Spleen (tissue), 11 donors: ENCODE results near the gene EIF1AD. TPM values are rescaled to one million over a fixed set of nuclear protein-coding genes. Genes with fewer than 3 reads are reported as not detected.

Source experiments
- DNase-seq: peaks from one replicate; pipeline ENCODE4 v3.0.0-alpha.2; 2020
- H3K27ac ChIP-seq, 8 donors: fragments of 200-600 bp; sonication (generic) in 7 of 8; 1 replicate in 4 of 8; 2 replicates in 4 of 8; pipeline versions ENCODE4 v1.5.0 to v1.8.0; 2016 to 2021; ENCODE audit warnings: inconsistent platforms in 4 of 8, mild to moderate bottlenecking in 4 of 8, moderate library complexity in 1 of 8
- H3K27me3 ChIP-seq, 7 donors: fragments of 200-600 bp; sonication (generic) in 6 of 7; replicated peaks in 1 of 7; 1 replicate in 4 of 7; 2 replicates in 3 of 7; pipeline versions ENCODE4 v1.5.0 to v1.8.0; 2016 to 2021; ENCODE audit warnings: inconsistent platforms in 3 of 7, mild to moderate bottlenecking in 1 of 7
- H3K36me3 ChIP-seq, 6 donors: fragments of 200-600 bp; sonication (generic) in 5 of 6; 1 replicate in 4 of 6; 2 replicates in 2 of 6; pipeline versions ENCODE4 v1.5.0 to v1.8.0; 2016 to 2021; ENCODE audit warnings: inconsistent platforms in 2 of 6
- H3K4me1 ChIP-seq, 6 donors: fragments of 200-600 bp; sonication (generic) in 5 of 6; 1 replicate in 3 of 6; 2 replicates in 3 of 6; pipeline versions ENCODE4 v1.5.0 to v1.8.0; 2016 to 2021; ENCODE audit warnings: inconsistent platforms in 3 of 6
- H3K4me3 ChIP-seq, 8 donors: fragments of 200-600 bp; sonication (generic) in 7 of 8; 1 replicate in 4 of 8; 2 replicates in 4 of 8; pipeline versions ENCODE4 v1.5.0 to v1.8.0; 2016 to 2021; ENCODE audit warnings: inconsistent platforms in 4 of 8, mild to moderate bottlenecking in 4 of 8, moderate library complexity in 2 of 8
- H3K9me3 ChIP-seq, 8 donors: fragments of 200-600 bp; sonication (generic) in 7 of 8; 1 replicate in 4 of 8; 2 replicates in 4 of 8; pipeline versions ENCODE4 v1.5.0 to v1.8.0; 2016 to 2021; ENCODE audit warnings: inconsistent platforms in 4 of 8
- POLR2A ChIP-seq, 3 donors: fragments of 450-650 bp; IDR thresholded peaks; one replicate each; pipeline ENCODE4 v1.5.1; 2017; ENCODE audit warnings: antibody characterized with exemption in 3 of 3, mild to moderate bottlenecking in 1 of 3
- POLR2AphosphoS5 ChIP-seq, 3 donors: sonication (generic); formaldehyde crosslinking; IDR thresholded peaks; one replicate each; pipeline ENCODE4 v1.5.1; 2017; ENCODE audit warnings: antibody characterized with exemption in 3 of 3
- WGBS, 5 donors: extraction: QIAGEN DNeasy Blood & Tissue Kit in 3 of 5; methylation state at CpG; one replicate each; pipeline versions ENCODE4 v1.1.5 to v1.1.7; 2013 to 2018; 5-methylcytosine and 5-hydroxymethylcytosine counted together
- intact Hi-C: fragments of 100-400 bp; cut with DNase I; formaldehyde crosslinking; loops from one replicate; pipeline ENCODE4 v1.15.0; 2023; ENCODE audit warnings: low total_unique reads
- polyA plus RNA-seq, 3 donors: library from polyadenylated mRNA; stranded (reverse); fragments of 200-250 nt; gene quantifications; one replicate each; pipeline ENCODE4 v1.2.1, GENCODE V29; 2013
- total RNA-seq, 7 donors: library from RNA; depleted of rRNA in 3 of 7; stranded (reverse); fragments of >200 nt in 3 of 7; fragmentation: NEBNext Ultra II Directional in 4 of 7; extraction: Animal tissue kit (Norgen Biotek cat#: 25700) in 4 of 7; gene quantifications; one replicate each; pipeline versions ENCODE4 v1.1.0 to v1.2.1, GENCODE V29; 2016 to 2021
- TF ChIP-seq, protein P1 (sequence below), 11 experiments: fragments of 200-600 bp in 7 of 11; fragments of 450-650 bp in 4 of 11; sonication (generic) in 4 of 11; IDR thresholded peaks in 8 of 11; conservative IDR thresholded peaks in 3 of 11; 1 replicate in 7 of 11; 2 replicates in 4 of 11; pipeline versions ENCODE4 v1.4.0 to v1.8.0; 2016 to 2021; ENCODE audit warnings: antibody characterized with exemption in 11 of 11, inconsistent platforms in 4 of 11, mild to moderate bottlenecking in 1 of 11
- donor health status: healthy with polysubstance abuse.
- donor health status: DM: no; HTN: no; CAD: no; lungs with moderate emphysema.
- donor health status: DM: no; HTN: no; CAD: no.
- donor health status: Bipolar disorder and iron deficiency.
- donor health status: healthy.
- donor health status: DM: no; HTN: no; CAD: no.
- donor health status: DM: yes; HTN: yes; CAD: no.

EIF1AD gene
- total and polyA plus RNA-seq, 10 donors, result 14.3 to 39.2 (median 29.5) TPM

DNA sequence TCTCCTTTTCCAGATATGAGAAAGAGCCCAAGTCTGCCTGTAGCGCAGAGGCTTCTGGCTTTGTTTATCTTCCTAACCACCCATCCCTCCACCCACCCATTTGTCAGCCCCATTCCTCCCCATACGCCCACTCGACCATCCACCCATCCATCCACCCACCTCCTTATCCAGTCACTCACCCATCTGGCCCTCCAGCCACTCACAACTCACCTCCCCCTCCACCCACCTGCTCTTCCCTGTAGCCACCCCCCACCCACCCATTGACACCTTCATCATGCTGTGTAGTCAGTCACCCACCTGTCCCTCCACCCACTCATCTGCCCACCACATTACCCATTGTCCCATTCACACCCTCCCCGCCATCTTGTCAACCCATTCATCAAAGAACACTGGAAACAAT, 15.4 kb upstream of the EIF1AD start:
- intact Hi-C loops, result no loop called here
- H3K27me3 ChIP-seq, result peaks cover 3 to 25% (median 9%) of the 10 kb centered on the region in 7 donors
- no peaks in the 10 kb centered on the region for H3K36me3 ChIP-seq
- no peak overlapping the region for H3K27ac ChIP-seq
- H3K4me1 ChIP-seq, result peaks cover under 1 to 41% (median 13%) of the 10 kb centered on the region in 6 donors
- 73 to 88% (median 86%) methylated on average over 4 of the region's 4 CpGs for WGBS, 5 donors
- no peak overlapping the region for H3K4me3 ChIP-seq
- no peaks in the 10 kb centered on the region for H3K9me3 ChIP-seq
- DNase-seq, result no peak
- TF ChIP-seq, protein P1, sequence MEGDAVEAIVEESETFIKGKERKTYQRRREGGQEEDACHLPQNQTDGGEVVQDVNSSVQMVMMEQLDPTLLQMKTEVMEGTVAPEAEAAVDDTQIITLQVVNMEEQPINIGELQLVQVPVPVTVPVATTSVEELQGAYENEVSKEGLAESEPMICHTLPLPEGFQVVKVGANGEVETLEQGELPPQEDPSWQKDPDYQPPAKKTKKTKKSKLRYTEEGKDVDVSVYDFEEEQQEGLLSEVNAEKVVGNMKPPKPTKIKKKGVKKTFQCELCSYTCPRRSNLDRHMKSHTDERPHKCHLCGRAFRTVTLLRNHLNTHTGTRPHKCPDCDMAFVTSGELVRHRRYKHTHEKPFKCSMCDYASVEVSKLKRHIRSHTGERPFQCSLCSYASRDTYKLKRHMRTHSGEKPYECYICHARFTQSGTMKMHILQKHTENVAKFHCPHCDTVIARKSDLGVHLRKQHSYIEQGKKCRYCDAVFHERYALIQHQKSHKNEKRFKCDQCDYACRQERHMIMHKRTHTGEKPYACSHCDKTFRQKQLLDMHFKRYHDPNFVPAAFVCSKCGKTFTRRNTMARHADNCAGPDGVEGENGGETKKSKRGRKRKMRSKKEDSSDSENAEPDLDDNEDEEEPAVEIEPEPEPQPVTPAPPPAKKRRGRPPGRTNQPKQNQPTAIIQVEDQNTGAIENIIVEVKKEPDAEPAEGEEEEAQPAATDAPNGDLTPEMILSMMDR (IDR thresholded peaks at IDR 0.05 in 8 of 11, conservative IDR thresholded peaks at IDR 0.05 in 3 of 11), result no peak
- TF ChIP-seq POLR2AphosphoS5 (IDR thresholded peaks at IDR 0.05), result no peak

DNA sequence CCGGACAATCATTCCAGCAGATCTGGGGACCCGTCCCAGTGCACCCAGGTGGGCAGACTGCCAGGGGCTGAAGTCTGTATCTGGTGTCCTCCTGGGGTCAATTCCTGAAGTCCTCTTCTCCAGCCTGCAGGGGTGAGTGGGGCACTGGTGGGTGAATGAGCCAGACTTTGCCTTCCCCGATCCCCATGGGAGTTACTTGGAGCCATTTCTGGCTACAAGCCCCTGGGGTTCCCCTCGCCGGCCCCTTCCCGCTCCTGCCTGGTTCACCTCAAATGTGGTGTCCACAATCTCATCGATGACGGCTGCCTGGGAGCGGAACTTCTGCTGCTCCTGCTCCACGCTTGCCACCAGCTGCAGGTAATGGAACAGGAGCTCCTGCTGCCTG, 14.8 kb upstream of the EIF1AD start:
- no peak for DNase-seq
- WGBS, 5 donors, result 90 to 95% (median 91%) methylated on average over 10 of the region's 10 CpGs
- Histone ChIP-seq H3K4me3 (no peak overlapping the region), H3K36me3 (no peaks in the 10 kb centered on the region), H3K9me3 (no peaks in the 10 kb centered on the region), H3K27ac (no peak overlapping the region), H3K4me1 (peaks cover 1 to 41% (median 13%) of the 10 kb centered on the region in 6 donors), H3K27me3 (peaks cover 4 to 30% (median 14%) of the 10 kb centered on the region in 7 donors)
- TF ChIP-seq POLR2AphosphoS5 (IDR thresholded peaks at IDR 0.05) (no peak), POLR2A (IDR thresholded peaks at IDR 0.05) (no peak)
- TF ChIP-seq, protein P1 (IDR thresholded peaks at IDR 0.05 in 8 of 11, conservative IDR thresholded peaks at IDR 0.05 in 3 of 11), result no peak
- intact Hi-C loops, result no loop called here

DNA sequence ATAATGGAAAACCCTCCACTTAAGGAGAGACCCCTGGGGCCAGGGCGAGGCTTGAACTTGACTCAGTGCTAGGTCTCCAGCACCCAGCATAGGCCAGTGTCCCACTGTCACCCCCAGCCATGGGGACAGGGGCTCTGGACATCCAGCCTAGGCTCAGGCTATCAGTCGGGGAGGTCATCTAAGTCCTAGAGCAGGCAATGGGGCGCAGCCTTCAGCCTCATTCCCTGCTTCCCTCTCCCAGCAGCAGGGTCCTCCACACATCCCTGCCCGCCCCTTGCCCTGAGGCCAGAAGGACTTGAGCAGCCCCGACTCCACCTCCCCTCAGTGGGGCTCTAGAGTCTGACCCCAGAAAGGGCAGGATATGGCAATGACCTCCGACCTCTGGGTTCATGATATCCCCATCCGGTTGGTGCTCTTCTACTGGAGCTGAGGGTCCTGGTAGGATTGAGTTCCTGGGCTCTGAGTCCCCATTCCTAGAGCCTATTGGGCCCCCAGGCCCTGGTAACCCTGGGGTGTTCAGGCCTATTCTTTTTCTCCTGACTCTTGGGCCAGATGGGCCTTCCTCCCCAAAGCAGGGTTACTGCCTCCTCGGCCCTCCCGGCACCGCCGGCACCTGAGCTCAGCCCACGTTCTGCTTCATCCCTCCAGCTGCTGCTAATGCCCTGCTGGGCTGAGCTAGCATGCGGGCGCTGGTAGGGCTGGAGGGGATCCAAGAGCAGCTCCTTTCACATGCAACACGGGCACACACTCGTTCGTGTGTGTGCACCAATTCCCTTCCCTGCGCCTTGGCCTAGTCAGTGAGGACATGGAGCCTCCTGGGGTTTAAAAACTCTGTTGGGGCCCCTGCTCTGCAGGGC, 14.2 kb upstream of the EIF1AD start:
- 83 to 91% (median 87%) methylated on average over 15 to 18 of the region's 18 CpGs for WGBS, 5 donors

DNA sequence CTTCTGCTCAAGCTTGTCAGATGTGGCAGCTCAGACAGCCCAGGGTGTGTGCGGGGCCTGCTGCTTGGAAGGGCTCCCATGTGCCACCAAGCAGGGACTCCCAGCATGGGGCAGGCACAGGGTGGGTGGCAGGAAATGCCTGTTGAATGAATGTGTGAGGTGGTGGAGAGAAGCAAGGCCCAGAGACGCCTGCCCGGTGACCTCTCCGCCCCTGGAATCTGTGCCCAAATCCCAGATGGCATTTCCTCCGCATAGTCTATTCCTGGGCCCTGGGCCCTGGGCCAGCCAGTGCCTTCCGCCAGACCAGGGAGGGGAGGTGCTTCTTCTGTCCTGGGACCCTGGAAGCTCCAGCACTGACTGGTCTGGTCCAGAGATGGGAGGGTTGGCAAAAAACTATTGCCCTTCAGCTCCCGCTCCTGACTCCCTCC, 13.5 kb upstream of the EIF1AD start:
- Histone ChIP-seq H3K27me3 (peaks cover 6 to 37% (median 19%) of the 10 kb centered on the region in 7 donors), H3K9me3 (no peaks in the 10 kb centered on the region), H3K4me1 (peaks cover 3 to 33% (median 9%) of the 10 kb centered on the region in 6 donors), H3K27ac (peak overlapping the region in 2 of 8 donors; percentile 23 to 40), H3K4me3 (no peak overlapping the region), H3K36me3 (no peaks in the 10 kb centered on the region)
- TF ChIP-seq, protein P1 (IDR thresholded peaks at IDR 0.05 in 8 of 11, conservative IDR thresholded peaks at IDR 0.05 in 3 of 11), result no peak
- TF ChIP-seq POLR2AphosphoS5 (IDR thresholded peaks at IDR 0.05), result peak in 1 of 3 donors; percentile 24
- intact Hi-C loops, result no loop called here
- 64 to 89% (median 86%) methylated on average over 6 to 7 of the region's 7 CpGs for WGBS, 5 donors
- DNase-seq, result no peak

More for the DNA sequence above, 14.2 kb upstream of the EIF1AD start:
- TF ChIP-seq POLR2AphosphoS5 (IDR thresholded peaks at IDR 0.05), result no peak
- no peak for TF ChIP-seq POLR2A (IDR thresholded peaks at IDR 0.05)
- TF ChIP-seq, protein P1 (IDR thresholded peaks at IDR 0.05 in 8 of 11, conservative IDR thresholded peaks at IDR 0.05 in 3 of 11), result no peak
- intact Hi-C loops, result no loop called here
- Histone ChIP-seq H3K27ac (peak overlapping the region in 2 of 8 donors; percentile 23 to 40), H3K36me3 (no peaks in the 10 kb centered on the region), H3K27me3 (peaks cover 6 to 30% (median 19%) of the 10 kb centered on the region in 7 donors), H3K4me1 (peaks cover 3 to 40% (median 11%) of the 10 kb centered on the region in 6 donors), H3K4me3 (no peak overlapping the region), H3K9me3 (no peaks in the 10 kb centered on the region)
- DNase-seq, result no peak
